ENCODE measurements around the gene METTL22. TPM values are rescaled to one million over a fixed set of nuclear protein-coding genes. Genes with fewer than 3 reads are reported as not detected.
"Not testable (repeated sequence)": the region's sequence is repeated elsewhere in the genome, so short reads cannot be mapped to it uniquely, and the experiment has no call there.

Gene METTL22
- total RNA-seq, 1 experiment from 2014 or later, result 39.8 TPM

GRCh38 chr16:8649829-8650554 is 28.5 kb downstream of the METTL22 start:
- H3K4me3 Mint-ChIP-seq (ENCODE audit: unreplicated experiment), result no peak overlapping the region
- CTCF ChIA-PET, result no interaction called here
- no peaks in the 10 kb centered on the region; the same call in 1 of the 2 replicates for H3K36me3 ChIP-seq (ENCODE audit: control insufficient read depth, insufficient read depth, low read length)

GRCh38 chr16:8651958-8652357 is 30.5 kb downstream of the METTL22 start:
- BruUV-seq (replicated peaks); POLR2A ChIA-PET: not testable (repeated sequence)

More at GRCh38 chr16:8649829-8650554, 28.5 kb downstream of the METTL22 start:
- BruUV-seq (replicated peaks), result no TSS peak
- Histone ChIP-seq H3K4me3 (ENCODE audit: low read depth, low read length) (no peak overlapping the region), H3K4me1 (no peaks in the 10 kb centered on the region), H3K9me3 (no peaks in the 10 kb centered on the region), H3K27me3 (replicated peaks; ENCODE audit: control insufficient read depth, insufficient read depth, low read length) (no peaks in the 10 kb centered on the region)
- POLR2A ChIA-PET, result no interaction called here
- intact Hi-C loops (cut with micrococcal nuclease; ENCODE audit: unreplicated experiment), result no loop called here
- no peak for TF ChIP-seq CTCF (IDR thresholded peaks at IDR 0.05; ENCODE audit: insufficient read depth in 1 of 2, low read depth in 1 of 2, low read length in 1 of 2, severe bottlenecking in 1 of 2, unreplicated experiment in 1 of 2)
- DNase-seq, result no peak
- H3K27ac Mint-ChIP-seq (ENCODE audit: unreplicated experiment), result no peak overlapping the region
- H3K36me3 Mint-ChIP-seq (ENCODE audit: insufficient read depth, unreplicated experiment), result peaks cover 32% of the 10 kb centered on the region
- no peaks in the 10 kb centered on the region for H3K27me3 Mint-ChIP-seq (ENCODE audit: insufficient read depth, unreplicated experiment)
- H3K9me3 Mint-ChIP-seq (ENCODE audit: unreplicated experiment), result no peaks in the 10 kb centered on the region
- H3K4me1 Mint-ChIP-seq (ENCODE audit: low read depth, unreplicated experiment), result no peaks in the 10 kb centered on the region

GRCh38 chr16:8655184-8655717 is 33.8 kb downstream of the METTL22 start:
- H3K36me3 Mint-ChIP-seq (ENCODE audit: insufficient read depth, unreplicated experiment), result peaks cover 4% of the 10 kb centered on the region
- Histone ChIP-seq H3K4me1 (no peaks in the 10 kb centered on the region), H3K4me3 (ENCODE audit: low read depth, low read length) (no peak overlapping the region), H3K36me3 (ENCODE audit: control insufficient read depth, insufficient read depth, low read length) (no peaks in the 10 kb centered on the region), H3K27me3 (replicated peaks; ENCODE audit: control insufficient read depth, insufficient read depth, low read length) (no peaks in the 10 kb centered on the region), H3K9me3 (no peaks in the 10 kb centered on the region)
- H3K4me3 Mint-ChIP-seq (ENCODE audit: unreplicated experiment), result no peak overlapping the region
- ChIA-PET POLR2A (no interaction called here), CTCF (interaction anchor here (0.7 to 1.1 kb wide), 2 partner anchors 78 to 88 kb away, joined by 3 read pairs; no protein-coding TSS in a partner anchor)
- H3K27ac Mint-ChIP-seq (ENCODE audit: unreplicated experiment), result no peak overlapping the region
- no peaks in the 10 kb centered on the region for H3K27me3 Mint-ChIP-seq (ENCODE audit: insufficient read depth, unreplicated experiment)
- TF ChIP-seq CTCF (IDR thresholded peaks at IDR 0.05; ENCODE audit: insufficient read depth in 1 of 2, low read depth in 1 of 2, low read length in 1 of 2, severe bottlenecking in 1 of 2, unreplicated experiment in 1 of 2), result peak; percentile 56 to 85
- H3K4me1 Mint-ChIP-seq (ENCODE audit: low read depth, unreplicated experiment), result no peaks in the 10 kb centered on the region
- no peaks in the 10 kb centered on the region for H3K9me3 Mint-ChIP-seq (ENCODE audit: unreplicated experiment)
- no TSS peak for BruUV-seq (replicated peaks)
- peak; percentile 59 to 68 for DNase-seq
- intact Hi-C loops (cut with micrococcal nuclease; ENCODE audit: unreplicated experiment), result loop anchor here (1.0 kb wide), 1 partner anchor 88 kb away; no protein-coding TSS in a partner anchor

More at GRCh38 chr16:8651958-8652357, 30.5 kb downstream of the METTL22 start:
- intact Hi-C loops (cut with micrococcal nuclease; ENCODE audit: unreplicated experiment); H3K36me3 ChIP-seq (ENCODE audit: control insufficient read depth, insufficient read depth, low read length); H3K9me3 ChIP-seq; H3K4me3 ChIP-seq (ENCODE audit: low read depth, low read length); H3K4me1 Mint-ChIP-seq (ENCODE audit: low read depth, unreplicated experiment); H3K4me3 Mint-ChIP-seq (ENCODE audit: unreplicated experiment); H3K27me3 ChIP-seq (replicated peaks; ENCODE audit: control insufficient read depth, insufficient read depth, low read length); H3K9me3 Mint-ChIP-seq (ENCODE audit: unreplicated experiment); H3K27ac Mint-ChIP-seq (ENCODE audit: unreplicated experiment); H3K4me1 ChIP-seq; H3K27me3 Mint-ChIP-seq (ENCODE audit: insufficient read depth, unreplicated experiment): not testable (repeated sequence)
- H3K36me3 Mint-ChIP-seq (ENCODE audit: insufficient read depth, unreplicated experiment), result peaks cover 16% of the 10 kb centered on the region
- TF ChIP-seq CTCF (IDR thresholded peaks at IDR 0.05; ENCODE audit: insufficient read depth in 1 of 2, low read depth in 1 of 2, low read length in 1 of 2, severe bottlenecking in 1 of 2, unreplicated experiment in 1 of 2), result peak in 1 of 2 experiments; percentile 38
- CTCF ChIA-PET, result interaction anchor here (0.6 kb wide), 1 partner anchor 16 kb away, joined by 3 read pairs; no protein-coding TSS in a partner anchor
- DNase-seq, result peak in 1 of 2 experiments; percentile 47

Data from Caco-2 (cell line).